Measurements from ENCODE around the gene CAT. TPM values are rescaled to one million over a fixed set of nuclear protein-coding genes. Genes with fewer than 3 reads are reported as not detected.

Gene CAT
- total RNA-seq, 2 donors from 2014 or later = 98.8 to 148 TPM

GRCh38 chr11:34512840-34513681 lies 74.3 kb downstream of the CAT start:
- ATAC-seq = peak; percentile 79
- Histone ChIP-seq H3K4me3 (no peak overlapping the region), H3K4me1 (peaks cover 4% of the 10 kb centered on the region), H3K36me3 (replicated peaks in 1 of 2; ENCODE audit: insufficient read depth in 1 of 2, low read depth in 2 of 2) (no peaks in the 10 kb centered on the region), H3K27ac (no peak overlapping the region), H3K9me3 (no peaks in the 10 kb centered on the region), H3K27me3 (no peaks in the 10 kb centered on the region)
- TF ChIP-seq CTCF (IDR thresholded peaks at IDR 0.05) = peak; percentile 62 to 83 (median 69)
- TF ChIP-seq POLR2A (IDR thresholded peaks at IDR 0.05) = no peak
- peak; percentile 57 to 77 (median 64) for DNase-seq
- intact Hi-C loops (cut with DNase I) = no loop called here
- WGBS, 2 donors = 48 to 79% methylated on average over 16 to 24 of the region's 24 CpGs

GRCh38 chr11:34513682-34514449 lies 75.1 kb downstream of the CAT start, which contains the start of gene ELF5:
TSS of gene ELF5 (minus strand) at chr11:34513794. CDS start at chr11:34505749, 8,045 bp downstream.
- H3K27ac ChIP-seq = no peak within 1 kb of the TSS
- intact Hi-C loops (cut with DNase I) = no loop called here

DNA sequence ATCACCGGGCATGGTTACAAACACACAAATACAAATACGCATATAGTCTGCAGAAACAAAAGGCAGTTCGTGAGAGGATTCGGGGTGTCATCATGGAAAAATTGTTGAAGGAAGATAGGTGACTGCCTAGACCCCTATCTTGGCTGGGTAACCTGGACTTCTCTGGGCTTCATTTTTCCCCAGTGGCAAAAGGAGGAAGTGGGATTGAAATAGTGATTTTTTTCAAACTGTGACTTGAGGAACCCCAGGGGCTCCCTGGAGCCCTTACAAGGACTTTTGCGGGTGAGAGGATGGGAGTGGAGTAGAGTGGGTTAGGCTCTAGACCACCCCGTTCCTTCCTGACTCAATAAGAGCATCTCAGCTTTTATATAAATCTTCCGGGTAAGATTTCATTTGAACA lies 75.9 kb downstream of the CAT start:
- 85 to 88% methylated on average over 7 of the region's 7 CpGs for WGBS, 2 donors
- H3K36me3 ChIP-seq (replicated peaks in 1 of 2; ENCODE audit: insufficient read depth in 1 of 2, low read depth in 2 of 2) = no peaks in the 10 kb centered on the region
- ATAC-seq (no peak), DNase-seq (no peak)
- TF ChIP-seq CTCF (IDR thresholded peaks at IDR 0.05) = no peak
- no peak for TF ChIP-seq POLR2A (IDR thresholded peaks at IDR 0.05)
- no peak overlapping the region for H3K27ac ChIP-seq
- no peaks in the 10 kb centered on the region for H3K27me3 ChIP-seq
- no peaks in the 10 kb centered on the region for H3K9me3 ChIP-seq
- no peaks in the 10 kb centered on the region for H3K4me1 ChIP-seq
- intact Hi-C loops (cut with DNase I) = no loop called here
- no peak overlapping the region for H3K4me3 ChIP-seq

More at GRCh38 chr11:34513682-34514449, 75.1 kb downstream of the CAT start, which contains the start of gene ELF5:
- Histone ChIP-seq H3K36me3 (replicated peaks in 1 of 2; ENCODE audit: insufficient read depth in 1 of 2, low read depth in 2 of 2) (no peaks in the 10 kb centered on the region), H3K4me3 (no peak within 1 kb of the TSS), H3K4me1 (peaks cover 4% of the 10 kb centered on the region), H3K9me3 (no peaks in the 10 kb centered on the region), H3K27me3 (no peaks in the 10 kb centered on the region)
- ATAC-seq = no peak
- DNase-seq = peak in 2 of 4 donors; percentile 28 to 49
- 59 to 79% methylated on average over 15 to 17 of the region's 17 CpGs for WGBS, 2 donors
- TF ChIP-seq CTCF (IDR thresholded peaks at IDR 0.05) = no peak
- no peak for TF ChIP-seq POLR2A (IDR thresholded peaks at IDR 0.05)

GRCh38 chr11:34516247-34517040 lies 77.7 kb downstream of the CAT start:
- Histone ChIP-seq H3K27ac (no peak overlapping the region), H3K4me3 (no peak overlapping the region), H3K9me3 (no peaks in the 10 kb centered on the region), H3K36me3 (replicated peaks in 1 of 2; ENCODE audit: insufficient read depth in 1 of 2, low read depth in 2 of 2) (no peaks in the 10 kb centered on the region), H3K27me3 (no peaks in the 10 kb centered on the region), H3K4me1 (no peaks in the 10 kb centered on the region)
- TF ChIP-seq POLR2A (IDR thresholded peaks at IDR 0.05) = no peak
- TF ChIP-seq CTCF (IDR thresholded peaks at IDR 0.05) = no peak
- intact Hi-C loops (cut with DNase I) = no loop called here
- WGBS, 2 donors = 79 to 90% methylated on average over 6 of the region's 6 CpGs
- ATAC-seq = no peak
- DNase-seq = no peak

All from body of pancreas (tissue), 4 donors.